GM19043 (cell line): ENCODE measurements around the gene ZNF226.
"Not testable (repeated sequence)": the region's sequence is repeated elsewhere in the genome, so short reads cannot be mapped to it uniquely, and the experiment has no call there.

Experiments used
- ATAC-seq: cut with Tn5 transposase; IDR thresholded peaks from one replicate; pipeline ENCODE4 v1.9.1; 2021; ENCODE audit warnings: low read depth; ENCODE audit not compliant: unreplicated experiment

The ZNF226 gene

GRCh38 chr19:44164673-44165512, at the start of gene ZNF226:
Gene ZNF226 (plus strand): TSS chr19:44165100. CDS start chr19:44170081, 4,981 bp downstream.
- ATAC-seq, result peak; percentile 80

GRCh38 chr19:44121162-44121561, 43.7 kb upstream of the ZNF226 start:
- ATAC-seq, result not testable (repeated sequence)

GRCh38 chr19:44131955-44132354, 32.9 kb upstream of the ZNF226 start:
- no peak for ATAC-seq

GRCh38 chr19:44141191-44142058, 23.5 kb upstream of the ZNF226 start, which contains the start of gene ZNF234:
Gene ZNF234 (plus strand): TSS chr19:44141554. CDS start chr19:44144633, 3,079 bp downstream.
- ATAC-seq, result no peak

GRCh38 chr19:44142059-44142433, 22.9 kb upstream of the ZNF226 start:
- no peak for ATAC-seq

- ATAC-seq, result no peak
These were observed 15.1 kb upstream of the ZNF226 start for GRCh38 chr19:44149776-44150175.

- no peak for ATAC-seq
These were observed 13.4 kb upstream of the ZNF226 start for GRCh38 chr19:44151491-44151890.

- no peak for ATAC-seq
These were observed 8.4 kb upstream of the ZNF226 start for GRCh38 chr19:44156475-44156874.

GRCh38 chr19:44163789-44164188, 1.1 kb upstream of the ZNF226 start:
- no peak for ATAC-seq

GRCh38 chr19:44164327-44164672, 600 bp upstream of the ZNF226 start:
- peak; percentile 9 for ATAC-seq

- not testable (repeated sequence) for ATAC-seq
These were observed 5.8 kb downstream of the ZNF226 start for GRCh38 chr19:44170660-44171059.

- no peak for ATAC-seq
These were observed 11.7 kb downstream of the ZNF226 start for GRCh38 chr19:44176590-44176989.

- ATAC-seq, result no peak
These were observed 16.1 kb downstream of the ZNF226 start for GRCh38 chr19:44180968-44181367.

- ATAC-seq, result no peak
These were observed 17.2 kb downstream of the ZNF226 start for GRCh38 chr19:44182145-44182544.

- ATAC-seq, result no peak
These were observed 25.1 kb downstream of the ZNF226 start for GRCh38 chr19:44190020-44190419.

GRCh38 chr19:44192127-44192526, 27.2 kb downstream of the ZNF226 start:
- no peak for ATAC-seq

GRCh38 chr19:44196772-44197171, 31.9 kb downstream of the ZNF226 start:
- no peak for ATAC-seq

- no peak for ATAC-seq
These were observed 37.6 kb downstream of the ZNF226 start for GRCh38 chr19:44202470-44202869.

GRCh38 chr19:44202974-44203373, 38.1 kb downstream of the ZNF226 start:
- ATAC-seq, result no peak

- not testable (repeated sequence) for ATAC-seq
These were observed 39.0 kb downstream of the ZNF226 start for GRCh38 chr19:44203877-44204276.

- no peak for ATAC-seq
These were observed 39.9 kb downstream of the ZNF226 start for GRCh38 chr19:44204772-44205171.
